K562 (cell line): Measurements from ENCODE around the gene NCOA6. TPM values are rescaled to one million over a fixed set of nuclear protein-coding genes. Genes with fewer than 3 reads are reported as not detected.

Source experiments
- ELK3 ChIP-seq: fragments of 450-650 bp; formaldehyde crosslinking; IDR thresholded peaks from 2 replicates; pipeline ENCODE4 v1.4.0; 2020; ENCODE audit warnings: mild to moderate bottlenecking
- ESRRA ChIP-seq: fragments of 450-650 bp; IDR thresholded peaks from 2 replicates; pipeline ENCODE4 v1.6.1; 2014; ENCODE audit warnings: low read depth, mild to moderate bottlenecking, moderate library complexity, borderline replicate concordance
- ETV5 ChIP-seq: sonication (generic); formaldehyde crosslinking; IDR thresholded peaks from 2 replicates; pipeline ENCODE4 v1.4.0; 2020; ENCODE audit warnings: low read depth, mild to moderate bottlenecking, missing genetic modification reagents
- GATA2 ChIP-seq: sonication (generic); formaldehyde crosslinking; IDR thresholded peaks from 2 replicates; pipeline ENCODE4 v1.4.0; 2020; ENCODE audit warnings: mild to moderate bottlenecking, missing genetic modification reagents
- JUN ChIP-seq, 2 experiments: sonication (generic) in 1 of 2; formaldehyde crosslinking in 1 of 2; IDR thresholded peaks; 2 replicates each; pipeline versions ENCODE4 v1.6.1 to v1.8.0; 2012 to 2022; ENCODE audit warnings: borderline replicate concordance in 2 of 2, mild to moderate bottlenecking in 2 of 2, improper control_type of control experiment in 1 of 2, low read depth in 1 of 2, low read length in 1 of 2, missing genetic modification reagents in 1 of 2
- JUNB ChIP-seq: fragments of 450-650 bp; formaldehyde crosslinking; conservative IDR thresholded peaks from 2 replicates; pipeline ENCODE4 v1.4.0; 2020; ENCODE audit warnings: mild to moderate bottlenecking
- MAFF ChIP-seq: IDR thresholded peaks from 2 replicates; pipeline ENCODE4 v1.6.1; 2012; ENCODE audit warnings: low read length, improper control_type of control experiment
- MBD2 ChIP-seq: sonication (generic); IDR thresholded peaks from 2 replicates; pipeline ENCODE4 v1.6.1; 2016; ENCODE audit warnings: low read depth, borderline replicate concordance
- MECOM ChIP-seq: fragments of 250-450 bp; sonication (Bioruptor Pico); IDR thresholded peaks from 2 replicates; pipeline ENCODE4 v1.8.0; 2022; ENCODE audit warnings: inconsistent platforms
- MEIS2 ChIP-seq: fragments of 450-650 bp; IDR thresholded peaks from 2 replicates; pipeline ENCODE4 v1.6.1; 2014; ENCODE audit warnings: mild to moderate bottlenecking; ENCODE audit not compliant: partially characterized antibody
- NELFE ChIP-seq: IDR thresholded peaks from 2 replicates; pipeline ENCODE4 v1.6.1; 2011; ENCODE audit warnings: mild to moderate bottlenecking; ENCODE audit not compliant: insufficient read depth, insufficient read length
- NRF1 ChIP-seq, 2 experiments: fragments of 450-650 bp; IDR thresholded peaks in 1 of 2; conservative IDR thresholded peaks in 1 of 2; 2 replicates each; pipeline ENCODE4 v1.6.1; 2014; ENCODE audit warnings: mild to moderate bottlenecking in 2 of 2
- RBM15 ChIP-seq: fragments of 200-400 bp; formaldehyde crosslinking; IDR thresholded peaks from 2 replicates; pipeline ENCODE4 v1.6.1; 2018; ENCODE audit warnings: mild to moderate bottlenecking, low read length, moderate library complexity; ENCODE audit not compliant: insufficient read depth
- RCOR1 ChIP-seq, 2 experiments: IDR thresholded peaks; 2 replicates each; pipeline ENCODE4 v1.6.1; 2012; ENCODE audit warnings: low read depth in 2 of 2, low read length in 2 of 2, borderline replicate concordance in 1 of 2, improper control_type of control experiment in 1 of 2
- REST ChIP-seq, 2 experiments: fragments of 450-650 bp; formaldehyde crosslinking in 1 of 2; IDR thresholded peaks; 2 replicates each; pipeline versions ENCODE4 v1.4.0 to v1.6.1; 2014 to 2020; ENCODE audit warnings: mild to moderate bottlenecking in 2 of 2, borderline replicate concordance in 1 of 2, low read depth in 1 of 2
- SMAD3 ChIP-seq: fragments of 450-650 bp; formaldehyde crosslinking; conservative IDR thresholded peaks from 2 replicates; pipeline ENCODE4 v1.4.0; 2020; ENCODE audit warnings: mild to moderate bottlenecking
- polyA plus RNA-seq, 8 experiments: library from polyadenylated mRNA; depleted of rRNA in 4 of 8; stranded (reverse) in 5 of 8; unstranded in 3 of 8; fragments of >200 nt; fragmentation: Nextera tagmentation in 2 of 8; fragmentation: Illumina TruSeq in 1 of 8; extraction: Ambion mirVana in 2 of 8; extraction: Trizol in 1 of 8; gene quantifications; 2 replicates each; pipeline versions ENCODE4 v1.2.1 to v1.2.3, GENCODE V29; 2011 to 2014; ENCODE audit warnings: inconsistent platforms in 1 of 8, missing spikeins in 1 of 8
- total RNA-seq, 7 experiments: library from RNA; depleted of rRNA in 6 of 7; stranded (reverse); fragments of >200 nt in 6 of 7; fragmentation: Illumina TruSeq in 2 of 7; extraction: Trizol in 2 of 7; gene quantifications; 2 replicates each; pipeline versions ENCODE4 v1.2.1 to v1.2.3, GENCODE V29; 2011 to 2021; ENCODE audit warnings: low replicate concordance in 1 of 7
- TF ChIP-seq, protein P1 (sequence below): sonication (generic); formaldehyde crosslinking; IDR thresholded peaks from 2 replicates; pipeline ENCODE4 v1.9.0; 2022; ENCODE audit warnings: mild to moderate bottlenecking, missing genetic modification reagents

The NCOA6 gene
- total and polyA plus RNA-seq, 9 of the 15 experiments (the other 6 are each of a cell fraction or from before 2014, with no cell fraction given) = 6.1 to 25.0 (median 9.5) TPM

- TF ChIP-seq REST (IDR thresholded peaks at IDR 0.05; ENCODE audit: borderline replicate concordance) (peak; percentile 35; the same call in 1 of the 2 replicates), REST (CRISPR knock-in tag; IDR thresholded peaks at IDR 0.05; ENCODE audit: low read depth) (no peak), RBM15 (no peak), ELK3 (CRISPR knock-in tag) (no peak), MBD2 (no peak; the same call in none of the 2 replicates), RCOR1 (IDR thresholded peaks at IDR 0.05; ENCODE audit: borderline replicate concordance in 1 of 2, low read depth in 2 of 2, low read length in 2 of 2) (peak; percentile 58 to 90; a peak in 3 of 4 replicates), MEIS2 (peak; percentile 81), MECOM (CRISPR knock-in tag) (peak; percentile 84), SMAD3 (CRISPR knock-in tag) (0 out of 2 replicates have a peak, but pooled peaks have one; percentile 21), ETV5 (CRISPR knock-in tag) (no peak), JUN (IDR thresholded peaks at IDR 0.05; ENCODE audit: borderline replicate concordance, low read depth, low read length) (peak; percentile 99), JUN (CRISPR knock-in tag; IDR thresholded peaks at IDR 0.05; ENCODE audit: borderline replicate concordance) (peak; percentile 43; the same call in 1 of the 2 replicates), NELFE (no peak), NRF1 (conservative IDR thresholded peaks at IDR 0.05 in 1 of 2, IDR thresholded peaks at IDR 0.05 in 1 of 2) (peak in 1 of 2 experiments; percentile 19; a peak in 1 of 4 replicates), MAFF (peak; percentile 36; the same call in 1 of the 2 replicates), GATA2 (CRISPR knock-in tag) (peak; percentile 89), JUNB (CRISPR knock-in tag) (0 out of 2 replicates have a peak, but pooled peaks have one; percentile 6), ESRRA (peak; percentile 59; the same call in 1 of the 2 replicates)
- TF ChIP-seq, protein P1, sequence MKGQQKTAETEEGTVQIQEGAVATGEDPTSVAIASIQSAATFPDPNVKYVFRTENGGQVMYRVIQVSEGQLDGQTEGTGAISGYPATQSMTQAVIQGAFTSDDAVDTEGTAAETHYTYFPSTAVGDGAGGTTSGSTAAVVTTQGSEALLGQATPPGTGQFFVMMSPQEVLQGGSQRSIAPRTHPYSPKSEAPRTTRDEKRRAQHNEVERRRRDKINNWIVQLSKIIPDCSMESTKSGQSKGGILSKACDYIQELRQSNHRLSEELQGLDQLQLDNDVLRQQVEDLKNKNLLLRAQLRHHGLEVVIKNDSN (CRISPR knock-in tag) = peak; percentile 80
Observed at GRCh38 chr20:34713194-34713943, 112.1 kb downstream of the NCOA6 start (continued).
